Measurements from ENCODE around the gene VMP1.
"Not testable (repeated sequence)": the region's sequence is repeated elsewhere in the genome, so short reads cannot be mapped to it uniquely, and the experiment has no call there.

The VMP1 gene

DNA sequence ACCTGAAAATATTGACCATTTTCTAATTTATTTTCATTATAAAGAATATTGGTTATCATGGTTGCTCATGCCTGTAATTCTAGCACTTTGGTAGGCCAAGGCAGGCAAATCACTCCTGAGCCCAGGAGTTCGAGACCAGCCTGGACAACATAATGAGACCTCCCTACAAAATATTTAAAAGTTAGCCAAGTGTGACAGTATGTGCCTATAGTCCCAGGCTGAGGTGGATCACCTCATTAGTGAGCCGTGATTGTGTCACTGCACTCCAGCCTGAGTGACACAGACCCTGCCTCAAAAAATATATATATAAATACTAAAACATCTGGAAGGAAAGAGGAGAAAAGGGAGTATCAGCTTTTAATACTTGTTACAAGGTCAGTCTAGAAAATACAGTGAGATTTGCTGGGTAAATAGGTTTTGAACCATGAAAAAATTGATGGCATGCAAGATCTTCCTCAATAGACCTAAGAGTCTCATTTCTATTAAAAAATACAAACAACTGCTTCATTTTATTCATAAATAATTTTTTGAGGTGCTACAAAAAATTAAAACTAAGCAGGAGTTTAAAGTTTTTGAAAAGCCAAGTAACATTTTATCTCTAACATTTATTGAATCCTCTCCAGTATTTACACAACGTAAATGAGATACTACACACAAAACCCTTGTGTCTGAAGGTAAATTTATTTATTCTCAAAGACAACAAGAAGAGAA is 137.6 kb downstream of the VMP1 start:
- DNase-seq: no peak

GRCh38 chr17:59845595-59846393 is 138.3 kb downstream of the VMP1 start:
- no peak for DNase-seq

DNA sequence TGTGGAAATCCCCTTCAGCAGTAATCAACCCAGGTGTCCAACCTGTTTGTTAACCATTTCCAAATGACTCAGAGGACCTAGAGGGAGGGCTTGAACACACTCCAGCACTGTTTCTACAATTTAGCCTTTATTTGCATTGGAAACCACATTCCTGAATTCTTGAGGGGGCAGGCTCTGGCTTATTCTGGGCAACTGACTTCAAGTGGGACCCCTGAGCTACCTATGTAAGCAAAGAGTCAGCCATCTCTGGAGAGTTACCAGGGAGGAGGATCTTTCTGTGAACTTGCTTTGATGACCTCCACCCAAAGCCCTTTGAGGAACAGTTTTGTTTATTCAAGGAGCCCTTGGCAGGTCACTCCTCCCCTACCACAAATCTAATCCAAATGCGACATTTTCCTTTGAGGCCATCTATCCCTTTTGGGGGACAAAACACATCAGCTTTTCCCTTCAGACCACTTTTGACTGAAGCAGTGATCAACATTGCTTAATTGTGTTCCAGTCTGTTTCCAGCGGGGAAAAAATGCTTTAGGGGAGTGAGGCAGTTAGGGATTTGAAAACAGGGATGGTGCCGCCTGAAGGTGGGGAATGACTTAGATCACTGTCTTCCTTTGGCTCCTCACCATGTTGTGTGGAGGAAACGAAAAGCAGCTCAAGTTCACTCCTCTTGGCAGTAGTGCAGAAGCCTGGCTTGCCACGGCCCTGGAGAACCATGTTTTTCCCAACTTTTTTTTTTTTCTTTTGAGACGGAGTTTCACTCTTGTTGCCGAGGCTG is 139.1 kb downstream of the VMP1 start:
- DNase-seq: no peak

DNA sequence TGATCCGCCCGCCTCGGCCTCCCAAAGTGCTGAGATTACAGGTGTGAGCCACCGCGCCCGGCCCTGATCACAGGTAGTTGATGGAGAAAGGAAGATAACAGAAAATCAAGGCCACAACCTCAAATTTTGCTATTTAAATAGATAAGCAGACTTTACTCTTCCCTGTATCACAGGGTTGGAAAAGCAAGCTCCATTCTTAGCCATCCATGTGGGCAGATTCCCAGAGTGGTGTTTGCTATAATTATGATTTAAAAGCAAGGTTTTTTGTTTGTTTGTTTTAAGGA is 140.9 kb downstream of the VMP1 start:
- no peak for DNase-seq

- DNase-seq: no peak
Observed at GRCh38 chr17:59848778-59849177, 141.3 kb downstream of the VMP1 start.

DNA sequence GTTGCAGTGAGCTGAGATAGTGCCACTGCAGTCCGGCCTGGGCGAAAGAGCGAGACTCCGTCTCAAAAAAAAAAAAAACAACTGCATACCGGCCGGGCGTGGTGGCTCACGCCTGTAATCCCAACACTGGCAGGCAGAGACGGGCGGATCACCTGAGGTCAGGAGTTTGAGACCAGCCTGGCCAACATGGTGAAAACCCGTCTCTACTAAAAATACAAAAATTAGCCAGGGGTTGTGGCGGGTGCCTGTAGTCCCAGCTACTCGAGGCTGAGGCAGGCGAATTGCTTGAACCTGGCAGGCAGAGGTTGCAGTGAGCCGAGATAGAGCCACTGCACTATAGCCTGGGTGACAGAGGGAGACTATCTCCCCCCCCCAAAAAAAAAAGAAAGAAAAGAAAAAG is 142.9 kb downstream of the VMP1 start:
- not testable (repeated sequence) for DNase-seq

DNA sequence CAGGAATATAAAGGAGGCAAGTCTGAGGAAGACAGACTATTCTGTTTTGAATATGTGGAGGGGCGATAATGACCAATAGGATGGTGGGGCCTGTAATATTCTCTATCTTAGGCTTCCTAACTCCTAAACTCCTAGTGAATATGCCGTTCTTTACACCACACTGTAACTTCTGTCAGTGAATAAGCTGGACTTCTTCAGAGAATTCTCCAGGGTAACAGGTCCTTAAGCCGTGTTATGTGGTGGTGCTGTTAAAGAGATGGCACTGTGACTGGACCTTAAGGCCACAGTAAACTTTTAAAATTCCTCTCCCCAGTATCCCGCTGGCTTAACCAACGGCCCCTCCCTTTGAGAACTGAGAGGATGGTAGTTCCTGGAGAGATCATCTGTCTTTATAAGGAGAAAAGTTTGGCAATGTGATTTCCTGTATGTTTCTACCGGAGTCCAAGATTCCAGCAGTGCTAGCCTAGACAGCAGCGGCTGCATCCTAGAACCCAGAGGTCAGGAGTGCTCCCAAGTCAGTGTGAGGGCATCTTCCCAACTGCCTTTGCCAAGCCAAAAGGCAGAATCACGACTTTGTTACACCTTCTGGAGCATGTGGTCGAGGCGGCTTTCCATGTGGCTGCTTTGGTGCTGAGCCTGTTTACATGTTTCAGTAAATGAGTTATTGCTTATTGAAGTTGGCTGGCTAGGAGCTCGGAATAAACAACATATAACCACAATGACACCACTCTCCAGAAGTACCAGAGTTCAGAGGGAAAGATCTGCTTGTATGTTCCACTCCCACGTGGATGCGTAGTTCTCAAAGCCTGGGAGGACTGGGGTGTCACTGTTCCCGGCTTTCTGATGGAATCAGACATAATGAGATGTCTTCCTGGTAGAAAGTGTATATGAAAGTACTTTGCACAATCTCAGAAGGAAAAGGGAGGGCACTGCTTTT is 144.3 kb downstream of the VMP1 start:
- no peak for DNase-seq

- DNase-seq: not testable (repeated sequence)
Observed at GRCh38 chr17:59852847-59853167, 145.4 kb downstream of the VMP1 start.

DNA sequence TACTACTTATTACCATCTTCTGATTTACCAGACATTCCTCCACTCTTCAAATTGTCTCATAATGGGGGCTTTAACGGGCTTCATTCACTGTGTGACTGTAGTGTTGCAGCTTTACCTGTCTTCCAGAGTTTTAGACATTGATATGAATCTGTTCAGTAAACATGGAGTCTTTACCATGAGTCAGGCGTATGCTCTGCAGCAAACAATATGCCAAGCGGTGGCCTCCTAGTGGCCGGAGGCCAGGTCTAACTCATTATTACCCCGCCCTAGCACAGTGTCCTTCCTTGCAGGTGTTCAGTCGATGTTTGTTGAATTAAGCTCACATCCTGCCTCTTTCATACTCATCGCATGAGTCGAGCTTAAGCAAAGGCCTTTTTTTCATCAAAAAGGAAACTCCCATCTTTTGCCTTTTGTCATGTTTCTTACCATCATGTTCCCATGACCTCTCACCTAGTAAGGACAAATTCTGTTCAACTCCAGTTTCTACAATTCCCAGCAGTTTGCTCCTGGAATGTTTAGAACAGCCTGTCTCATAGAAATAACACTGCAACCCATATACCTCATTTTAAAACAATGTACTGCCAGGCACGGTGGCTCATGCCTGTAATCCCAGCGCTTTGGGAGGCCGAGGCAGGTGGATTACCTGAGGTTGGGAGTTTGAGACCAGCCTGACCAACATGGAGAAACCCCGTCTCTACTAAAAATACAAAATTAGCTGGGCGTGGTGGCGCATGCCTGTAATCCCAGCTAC is 145.9 kb downstream of the VMP1 start:
- DNase-seq: peak; percentile 54

DNA sequence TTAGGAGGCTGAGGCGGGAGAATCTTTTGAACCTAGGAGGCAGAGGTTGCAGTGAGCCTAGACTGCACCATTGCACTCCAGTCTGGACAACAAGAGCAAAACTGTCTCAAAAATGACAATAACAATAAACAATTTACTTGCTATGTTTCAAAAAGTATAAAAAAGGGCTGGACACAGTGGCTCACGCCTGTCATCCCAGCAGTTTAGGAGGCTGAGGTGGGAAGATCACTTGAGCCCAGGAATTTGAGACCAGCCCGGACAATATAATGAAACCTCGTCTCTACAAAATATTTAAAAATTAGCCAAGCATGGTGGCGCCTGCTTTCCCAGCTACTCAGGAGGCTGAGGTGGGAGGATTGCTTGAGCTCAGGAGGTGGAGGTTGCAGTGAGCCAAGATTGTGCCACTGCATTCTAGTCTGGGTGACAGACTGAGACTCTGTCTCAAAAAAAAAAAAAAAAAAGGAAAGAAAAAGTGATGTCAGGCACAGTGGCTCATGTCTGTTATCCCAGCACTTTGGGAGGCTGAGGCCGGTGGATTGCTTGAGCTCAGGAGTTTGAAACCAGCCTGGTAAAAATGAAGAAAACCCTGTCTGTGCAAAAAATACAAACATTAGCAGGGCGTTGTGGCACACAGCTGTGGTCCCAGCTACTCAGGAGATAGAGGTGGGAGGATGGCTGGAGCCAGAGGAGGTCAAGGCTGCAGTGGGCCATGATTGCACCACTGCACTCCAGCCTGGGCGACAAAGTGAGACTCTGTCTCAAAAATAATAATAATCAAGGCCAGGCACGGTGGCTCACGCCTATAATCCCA is 146.7 kb downstream of the VMP1 start:
- DNase-seq: not testable (repeated sequence)

- no peak for DNase-seq
Observed at GRCh38 chr17:59856859-59857794, 149.7 kb downstream of the VMP1 start.

DNA sequence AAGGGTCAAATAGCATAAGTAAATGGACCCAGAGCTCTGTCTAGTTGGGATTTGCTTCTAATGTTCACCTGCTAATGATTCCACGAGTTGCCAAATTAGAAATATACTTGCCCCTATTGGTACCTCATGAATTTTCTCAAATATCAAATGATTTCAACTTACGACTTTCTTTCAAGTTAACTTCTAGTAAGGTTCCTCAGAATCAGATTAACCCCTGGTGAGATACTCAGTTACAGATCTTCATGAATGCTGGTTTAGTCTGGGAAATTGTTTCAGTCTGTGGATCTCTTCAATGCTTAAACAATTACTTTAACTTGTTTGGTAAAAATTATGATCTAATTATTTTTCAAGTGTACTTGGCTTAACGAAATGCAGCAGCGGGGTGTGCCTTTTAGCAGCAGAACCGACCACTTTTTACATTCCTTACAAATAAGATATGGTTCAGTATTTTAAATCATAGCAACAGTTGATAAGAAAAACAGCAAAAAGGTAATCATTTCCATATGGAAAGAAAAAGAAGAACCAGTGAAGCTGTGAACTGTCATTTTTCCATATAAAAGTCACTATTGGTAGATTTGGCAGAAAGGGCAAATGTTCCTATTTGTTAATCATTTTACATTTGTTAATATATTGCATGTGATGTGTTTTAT is 150.8 kb downstream of the VMP1 start:
- no peak for DNase-seq

DNA sequence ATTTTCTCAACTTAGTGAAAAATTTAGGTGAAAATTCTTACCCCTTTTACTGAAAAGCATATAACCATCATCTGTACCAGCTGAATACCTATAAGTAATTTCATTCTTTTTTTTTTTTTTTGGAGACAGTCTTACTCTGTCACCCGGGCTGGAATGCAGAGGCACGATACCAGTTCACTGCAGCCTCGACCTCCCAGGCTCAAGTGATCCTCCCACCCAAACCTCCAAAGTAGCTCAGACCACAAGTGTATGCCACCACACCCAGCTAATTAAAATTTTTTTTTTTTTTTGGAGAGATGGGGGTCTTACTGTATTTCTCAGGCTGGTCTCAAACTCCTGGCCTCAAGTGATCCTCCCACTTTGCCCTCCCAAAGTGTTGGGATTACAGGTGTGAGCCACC is 151.5 kb downstream of the VMP1 start:
- DNase-seq: no peak

GRCh38 chr17:59859444-59860025 is 152.1 kb downstream of the VMP1 start:
- DNase-seq: no peak

DNA sequence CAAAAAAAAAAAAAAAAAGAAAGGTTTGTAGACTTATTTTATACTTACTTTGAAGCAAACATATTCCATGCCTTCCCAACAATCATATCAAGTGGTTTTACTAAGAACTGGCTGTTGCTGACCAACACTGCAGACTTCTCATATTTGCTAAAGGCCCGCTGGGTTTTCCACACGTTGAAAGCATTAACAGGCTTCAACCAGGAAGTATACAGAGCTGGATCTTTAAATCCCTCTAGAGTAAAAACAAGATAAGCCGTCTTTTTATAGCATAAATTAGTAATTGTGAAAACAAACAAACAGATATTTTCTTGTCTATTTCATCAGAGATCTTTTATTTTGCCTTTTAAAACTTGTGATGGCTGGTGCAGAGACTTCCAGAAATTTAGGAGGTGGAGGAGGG is 156.2 kb downstream of the VMP1 start:
- no peak for DNase-seq

DNA sequence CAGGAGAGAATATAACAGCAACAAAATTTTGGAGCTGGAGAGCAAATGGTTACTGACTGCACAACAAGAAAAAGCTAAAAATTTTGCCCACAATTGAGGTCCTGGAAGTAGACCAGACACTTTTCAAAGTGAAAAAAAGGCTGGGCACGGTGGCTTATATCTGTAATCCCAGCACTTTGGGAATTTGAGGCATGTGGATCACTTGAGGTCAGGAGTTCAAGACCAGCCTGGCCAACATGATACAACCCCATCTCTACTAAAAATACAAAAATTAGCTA is 162.4 kb downstream of the VMP1 start:
- no peak for DNase-seq

DNA sequence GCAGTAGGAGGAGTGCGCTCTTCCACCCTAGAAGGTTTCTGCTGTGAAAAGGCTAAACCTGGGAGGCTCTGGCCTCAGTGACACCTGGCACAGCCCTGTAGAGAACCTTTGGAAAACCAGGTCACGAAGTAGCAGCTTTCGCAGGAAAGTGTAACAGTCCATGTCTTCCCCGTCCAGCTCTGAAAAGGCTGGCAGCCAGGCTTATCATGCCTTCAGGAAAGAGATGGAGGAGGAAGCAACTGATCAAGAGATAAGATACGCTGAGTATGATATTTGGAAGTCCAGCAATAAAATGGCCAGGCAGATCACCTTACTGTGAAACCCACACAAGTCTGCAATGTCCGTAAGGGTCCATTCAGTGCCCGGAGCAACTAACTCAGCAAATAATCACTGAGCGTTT is 163.0 kb downstream of the VMP1 start:
- DNase-seq: no peak

- no peak for DNase-seq
Observed at GRCh38 chr17:59872351-59872750, 164.9 kb downstream of the VMP1 start.

GRCh38 chr17:59873414-59873813 is 166.0 kb downstream of the VMP1 start:
- DNase-seq: not testable (repeated sequence)
